Astrocyte of the spinal cord (primary cell): ENCODE data around the gene ARHGAP25.

ENCODE experiments used
- DNase-seq: peaks from one replicate; pipeline ENCODE4 v3.0.0; 2011; ENCODE audit warnings: low read depth, low spot score
- H3K4me3 ChIP-seq: 2 replicates; pipeline ENCODE4 v1.5.1; 2011; ENCODE audit warnings: low read depth, mild to moderate bottlenecking, low read length, moderate library complexity
- CTCF ChIP-seq: IDR thresholded peaks from 2 replicates; pipeline ENCODE4 v1.5.1; 2012; ENCODE audit warnings: low read depth, mild to moderate bottlenecking, low read length, inconsistent platforms
- in situ Hi-C: cut with HindIII; loops from 2 replicates; pipeline ENCODE4 v1.10.0; 2017; ENCODE audit warnings: low sequenced_read_pairs

The ARHGAP25 gene

DNA sequence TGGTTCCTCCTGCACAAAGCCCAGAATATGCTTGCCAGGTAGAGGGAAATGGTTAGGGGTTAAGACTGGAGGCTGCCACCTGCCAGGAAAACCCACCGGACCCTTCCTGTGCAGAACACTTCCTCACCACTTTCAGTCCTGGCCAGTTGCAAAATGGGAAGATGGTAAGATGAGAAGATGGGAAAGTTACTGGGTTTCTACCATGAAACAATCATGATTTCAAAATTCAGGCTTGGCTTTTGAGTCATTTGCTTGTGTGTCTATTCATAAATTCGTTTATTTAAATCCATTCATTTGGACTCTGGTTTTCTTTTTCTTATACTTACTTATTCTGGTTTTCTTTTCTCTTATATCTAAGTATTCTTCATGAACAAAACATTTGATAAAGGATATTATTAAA, 129.4 kb downstream of the ARHGAP25 start:
- in situ Hi-C loops: no loop called here
- no peak for TF ChIP-seq CTCF
- no peak for DNase-seq
- no peak overlapping the region for H3K4me3 ChIP-seq

- no peak for TF ChIP-seq CTCF
- H3K4me3 ChIP-seq: no peak overlapping the region
- DNase-seq: no peak
- in situ Hi-C loops: no loop called here
These were observed 130.5 kb downstream of the ARHGAP25 start for GRCh38 chr2:68865108-68865507.

GRCh38 chr2:68870215-68870614, 135.6 kb downstream of the ARHGAP25 start:
- no peak for TF ChIP-seq CTCF
- H3K4me3 ChIP-seq: no peak overlapping the region
- in situ Hi-C loops: no loop called here
- DNase-seq: no peak

GRCh38 chr2:68871159-68871764, 136.7 kb downstream of the ARHGAP25 start, which contains the start of gene BMP10:
TSS of gene BMP10 (minus strand) at chr2:68871397. CDS start at chr2:68871358, 39 bp downstream.
- TF ChIP-seq CTCF: no peak
- DNase-seq: no peak
- in situ Hi-C loops: no loop called here
- H3K4me3 ChIP-seq: no peak within 1 kb of the TSS
